Neural cell (in vitro differentiated cells): ENCODE data around the gene PDCD1. TPM values are rescaled to one million over a fixed set of nuclear protein-coding genes. Genes with fewer than 3 reads are reported as not detected.

Source experiments
- H2AFZ ChIP-seq: fragments of 200-600, 300-800 bp; sonication (generic), shearing (Covaris generic); 2 replicates; pipeline ENCODE4 v1.6.0; 2014; ENCODE audit warnings: low read depth, mild to moderate bottlenecking, antibody characterized with exemption, low read length, moderate library complexity
- H3F3A ChIP-seq: fragments of 200-600 bp; shearing (Covaris generic); 2 replicates; pipeline ENCODE4 v1.6.1; 2016; ENCODE audit warnings: mild to moderate bottlenecking, moderate library complexity, mixed read lengths, antibody characterized with exemption, low read length; ENCODE audit not compliant: insufficient read depth, poor library complexity, severe bottlenecking
- H3K27ac ChIP-seq: fragments of 200-600, 300-800 bp; sonication (generic), shearing (Covaris generic); 2 replicates; pipeline ENCODE4 v1.5.1; 2014; ENCODE audit warnings: mild to moderate bottlenecking, low read length, moderate library complexity
- H3K27me3 ChIP-seq: fragments of 300-800, 200-600 bp; sonication (generic), shearing (Covaris generic); 2 replicates; pipeline ENCODE4 v1.6.0; 2014; ENCODE audit warnings: mild to moderate bottlenecking, low read depth, low read length, moderate library complexity; ENCODE audit not compliant: insufficient read depth
- H3K36me3 ChIP-seq: fragments of 300-800, 200-600 bp; sonication (generic), shearing (Covaris generic); 2 replicates; pipeline ENCODE4 v1.5.1; 2014; ENCODE audit warnings: mild to moderate bottlenecking, antibody characterized with exemption, low read length, moderate library complexity; ENCODE audit not compliant: insufficient read depth
- H3K4me2 ChIP-seq: fragments of 300-800, 200-600 bp; sonication (generic), shearing (Covaris generic); 2 replicates; pipeline ENCODE4 v1.6.0; 2014; ENCODE audit warnings: mild to moderate bottlenecking, low read length
- H3K4me3 ChIP-seq: fragments of 300-800, 200-600 bp; sonication (generic), shearing (Covaris generic); 2 replicates; pipeline ENCODE4 v1.5.1; 2014; ENCODE audit warnings: mild to moderate bottlenecking, low read length, moderate library complexity
- H3K79me2 ChIP-seq: fragments of 200-600 bp; shearing (Covaris generic); replicated peaks from 2 replicates; pipeline ENCODE4 v1.6.0; 2014; ENCODE audit warnings: mild to moderate bottlenecking, low read length, moderate library complexity; ENCODE audit not compliant: insufficient read depth
- H3K9ac ChIP-seq: fragments of 300-800, 200-600 bp; sonication (generic), shearing (Covaris generic); 2 replicates; pipeline ENCODE4 v1.6.1; 2016; ENCODE audit warnings: mild to moderate bottlenecking, low read length, mixed read lengths
- H3K9me2 ChIP-seq: fragments of 200-600 bp; shearing (Covaris generic); 2 replicates; pipeline ENCODE4 v1.6.1; 2016; ENCODE audit warnings: mild to moderate bottlenecking, low read length, mixed read lengths; ENCODE audit not compliant: insufficient read depth
- H3K9me3 ChIP-seq: fragments of 200-600, 300-800 bp; sonication (generic), shearing (Covaris generic); 2 replicates; pipeline ENCODE4 v1.6.1; 2016; ENCODE audit warnings: mild to moderate bottlenecking, mixed run types, low read length, moderate library complexity, mixed read lengths
- H4K20me1 ChIP-seq: fragments of 200-600 bp; shearing (Covaris generic); 2 replicates; pipeline ENCODE4 v1.6.1; 2016; ENCODE audit warnings: mild to moderate bottlenecking, mixed run types; ENCODE audit not compliant: insufficient read depth
- EP300 ChIP-seq: fragments of 450-650 bp; conservative IDR thresholded peaks from 2 replicates; pipeline ENCODE4 v1.6.1; 2014; ENCODE audit warnings: antibody characterized with exemption, mild to moderate bottlenecking, moderate library complexity; ENCODE audit not compliant: poor library complexity, severe bottlenecking
- EZH2 ChIP-seq: fragments of 200-600, 300-800 bp; shearing (Covaris generic), sonication (generic); IDR thresholded peaks from 2 replicates; pipeline ENCODE4 v1.6.1; 2014; ENCODE audit warnings: antibody characterized with exemption, low read length, borderline replicate concordance, mild to moderate bottlenecking; ENCODE audit not compliant: insufficient read depth, poor library complexity, severe bottlenecking
- MXI1 ChIP-seq: fragments of 450-650 bp; conservative IDR thresholded peaks from 2 replicates; pipeline ENCODE4 v1.6.1; 2014; ENCODE audit warnings: antibody characterized with exemption, mild to moderate bottlenecking; ENCODE audit not compliant: poor library complexity, severe bottlenecking
- POLR2AphosphoS5 ChIP-seq: IDR thresholded peaks from 2 replicates; pipeline ENCODE4 v1.6.1; 2012
- RAD21 ChIP-seq: fragments of 450-650 bp; conservative IDR thresholded peaks from 2 replicates; pipeline ENCODE4 v1.6.1; 2014; ENCODE audit warnings: antibody characterized with exemption, mild to moderate bottlenecking, moderate library complexity
- SMC3 ChIP-seq: fragments of 450-650 bp; conservative IDR thresholded peaks from 2 replicates; pipeline ENCODE4 v1.6.1; 2014; ENCODE audit warnings: antibody characterized with exemption, mild to moderate bottlenecking, moderate library complexity; ENCODE audit not compliant: poor library complexity
- TAF1 ChIP-seq: IDR thresholded peaks from 2 replicates; pipeline ENCODE4 v1.6.1; 2012; ENCODE audit warnings: low read depth
- polyA plus RNA-seq: library from polyadenylated mRNA; depleted of rRNA; stranded (reverse); fragments of >200 nt; gene quantifications from 2 replicates; pipeline ENCODE4 v1.2.3, GENCODE V29; 2014
- TF ChIP-seq, protein P1 (sequence below): IDR thresholded peaks from 2 replicates; pipeline ENCODE4 v1.6.1; 2012; ENCODE audit warnings: borderline replicate concordance
- TF ChIP-seq, protein P2 (sequence below): fragments of 450-650 bp; IDR thresholded peaks from 2 replicates; pipeline ENCODE4 v1.5.1; 2014; ENCODE audit warnings: antibody characterized with exemption, mild to moderate bottlenecking, moderate library complexity; ENCODE audit not compliant: poor library complexity, severe bottlenecking

PDCD1 gene
- polyA plus RNA-seq, 1 donor from 2014 or later: not detected

DNA sequence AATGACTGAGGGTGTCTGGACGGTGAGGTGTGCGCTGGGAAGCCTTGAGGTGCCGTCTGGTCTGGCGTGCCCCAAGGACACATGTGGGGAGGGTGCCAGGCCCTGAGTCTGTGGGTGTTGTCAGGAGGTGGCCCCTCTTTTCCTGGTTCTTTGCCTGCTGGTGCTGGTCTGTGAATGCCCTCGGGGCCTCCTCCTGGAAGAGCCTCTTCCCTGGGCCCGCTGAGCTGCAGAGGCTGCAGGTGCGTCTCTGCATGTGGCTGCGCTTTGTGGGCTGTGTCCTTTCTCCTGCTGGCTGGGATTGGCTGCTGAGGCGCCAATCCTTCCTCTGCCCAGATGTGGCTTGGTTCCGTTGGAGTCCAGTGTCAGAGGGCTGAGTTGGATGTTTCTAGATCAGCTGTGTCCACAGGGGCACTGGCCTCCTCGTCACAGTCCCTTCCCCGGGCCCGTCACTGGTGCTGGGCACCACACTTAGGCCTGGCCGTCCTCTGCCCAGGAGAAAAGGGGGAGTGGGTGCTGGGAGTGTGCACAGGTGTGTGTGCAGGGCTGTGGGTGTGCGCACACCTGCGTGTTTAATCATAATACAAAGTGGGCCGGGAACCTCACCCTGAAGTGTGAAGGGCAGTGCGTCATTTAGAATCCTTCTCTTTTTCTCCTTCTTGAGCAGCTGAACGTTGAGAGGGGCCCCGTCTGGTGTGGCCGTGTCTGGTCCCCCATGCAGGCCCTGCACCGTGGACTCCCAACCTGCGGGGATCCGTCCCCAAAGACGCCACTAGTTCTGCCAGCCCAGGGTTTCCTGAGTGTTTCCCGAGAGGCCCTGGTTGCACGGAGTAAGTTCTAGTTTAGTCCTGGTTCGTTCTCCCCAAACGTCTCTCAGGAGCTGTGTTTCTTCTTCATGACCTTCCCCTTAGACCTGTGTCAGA, 46.4 kb upstream of the PDCD1 start:
- no peak overlapping the region for H3K9ac ChIP-seq
- H3K27me3 ChIP-seq: no peaks in the 10 kb centered on the region
- no peak for TF ChIP-seq RAD21
- TF ChIP-seq, protein P1, sequence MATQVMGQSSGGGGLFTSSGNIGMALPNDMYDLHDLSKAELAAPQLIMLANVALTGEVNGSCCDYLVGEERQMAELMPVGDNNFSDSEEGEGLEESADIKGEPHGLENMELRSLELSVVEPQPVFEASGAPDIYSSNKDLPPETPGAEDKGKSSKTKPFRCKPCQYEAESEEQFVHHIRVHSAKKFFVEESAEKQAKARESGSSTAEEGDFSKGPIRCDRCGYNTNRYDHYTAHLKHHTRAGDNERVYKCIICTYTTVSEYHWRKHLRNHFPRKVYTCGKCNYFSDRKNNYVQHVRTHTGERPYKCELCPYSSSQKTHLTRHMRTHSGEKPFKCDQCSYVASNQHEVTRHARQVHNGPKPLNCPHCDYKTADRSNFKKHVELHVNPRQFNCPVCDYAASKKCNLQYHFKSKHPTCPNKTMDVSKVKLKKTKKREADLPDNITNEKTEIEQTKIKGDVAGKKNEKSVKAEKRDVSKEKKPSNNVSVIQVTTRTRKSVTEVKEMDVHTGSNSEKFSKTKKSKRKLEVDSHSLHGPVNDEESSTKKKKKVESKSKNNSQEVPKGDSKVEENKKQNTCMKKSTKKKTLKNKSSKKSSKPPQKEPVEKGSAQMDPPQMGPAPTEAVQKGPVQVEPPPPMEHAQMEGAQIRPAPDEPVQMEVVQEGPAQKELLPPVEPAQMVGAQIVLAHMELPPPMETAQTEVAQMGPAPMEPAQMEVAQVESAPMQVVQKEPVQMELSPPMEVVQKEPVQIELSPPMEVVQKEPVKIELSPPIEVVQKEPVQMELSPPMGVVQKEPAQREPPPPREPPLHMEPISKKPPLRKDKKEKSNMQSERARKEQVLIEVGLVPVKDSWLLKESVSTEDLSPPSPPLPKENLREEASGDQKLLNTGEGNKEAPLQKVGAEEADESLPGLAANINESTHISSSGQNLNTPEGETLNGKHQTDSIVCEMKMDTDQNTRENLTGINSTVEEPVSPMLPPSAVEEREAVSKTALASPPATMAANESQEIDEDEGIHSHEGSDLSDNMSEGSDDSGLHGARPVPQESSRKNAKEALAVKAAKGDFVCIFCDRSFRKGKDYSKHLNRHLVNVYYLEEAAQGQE: no peak
- TF ChIP-seq MXI1: no peak
- no peak for TF ChIP-seq EZH2
- TF ChIP-seq, protein P2, sequence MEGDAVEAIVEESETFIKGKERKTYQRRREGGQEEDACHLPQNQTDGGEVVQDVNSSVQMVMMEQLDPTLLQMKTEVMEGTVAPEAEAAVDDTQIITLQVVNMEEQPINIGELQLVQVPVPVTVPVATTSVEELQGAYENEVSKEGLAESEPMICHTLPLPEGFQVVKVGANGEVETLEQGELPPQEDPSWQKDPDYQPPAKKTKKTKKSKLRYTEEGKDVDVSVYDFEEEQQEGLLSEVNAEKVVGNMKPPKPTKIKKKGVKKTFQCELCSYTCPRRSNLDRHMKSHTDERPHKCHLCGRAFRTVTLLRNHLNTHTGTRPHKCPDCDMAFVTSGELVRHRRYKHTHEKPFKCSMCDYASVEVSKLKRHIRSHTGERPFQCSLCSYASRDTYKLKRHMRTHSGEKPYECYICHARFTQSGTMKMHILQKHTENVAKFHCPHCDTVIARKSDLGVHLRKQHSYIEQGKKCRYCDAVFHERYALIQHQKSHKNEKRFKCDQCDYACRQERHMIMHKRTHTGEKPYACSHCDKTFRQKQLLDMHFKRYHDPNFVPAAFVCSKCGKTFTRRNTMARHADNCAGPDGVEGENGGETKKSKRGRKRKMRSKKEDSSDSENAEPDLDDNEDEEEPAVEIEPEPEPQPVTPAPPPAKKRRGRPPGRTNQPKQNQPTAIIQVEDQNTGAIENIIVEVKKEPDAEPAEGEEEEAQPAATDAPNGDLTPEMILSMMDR: no peak
- TF ChIP-seq EP300: no peak
- no peak for TF ChIP-seq SMC3
- TF ChIP-seq TAF1: no peak
- TF ChIP-seq POLR2AphosphoS5: no peak
- H3K27ac ChIP-seq: no peak overlapping the region
- H3K4me2 ChIP-seq: no peak overlapping the region
- no peak overlapping the region for H2AFZ ChIP-seq
- H4K20me1 ChIP-seq: no peaks in the 10 kb centered on the region
- no peaks in the 10 kb centered on the region for H3K9me3 ChIP-seq
- no peak overlapping the region for H3K4me3 ChIP-seq
- H3K9me2 ChIP-seq: no peaks in the 10 kb centered on the region
- H3K79me2 ChIP-seq: no peaks in the 10 kb centered on the region
- no peaks in the 10 kb centered on the region for H3K36me3 ChIP-seq
- no peaks in the 10 kb centered on the region for H3F3A ChIP-seq

DNA sequence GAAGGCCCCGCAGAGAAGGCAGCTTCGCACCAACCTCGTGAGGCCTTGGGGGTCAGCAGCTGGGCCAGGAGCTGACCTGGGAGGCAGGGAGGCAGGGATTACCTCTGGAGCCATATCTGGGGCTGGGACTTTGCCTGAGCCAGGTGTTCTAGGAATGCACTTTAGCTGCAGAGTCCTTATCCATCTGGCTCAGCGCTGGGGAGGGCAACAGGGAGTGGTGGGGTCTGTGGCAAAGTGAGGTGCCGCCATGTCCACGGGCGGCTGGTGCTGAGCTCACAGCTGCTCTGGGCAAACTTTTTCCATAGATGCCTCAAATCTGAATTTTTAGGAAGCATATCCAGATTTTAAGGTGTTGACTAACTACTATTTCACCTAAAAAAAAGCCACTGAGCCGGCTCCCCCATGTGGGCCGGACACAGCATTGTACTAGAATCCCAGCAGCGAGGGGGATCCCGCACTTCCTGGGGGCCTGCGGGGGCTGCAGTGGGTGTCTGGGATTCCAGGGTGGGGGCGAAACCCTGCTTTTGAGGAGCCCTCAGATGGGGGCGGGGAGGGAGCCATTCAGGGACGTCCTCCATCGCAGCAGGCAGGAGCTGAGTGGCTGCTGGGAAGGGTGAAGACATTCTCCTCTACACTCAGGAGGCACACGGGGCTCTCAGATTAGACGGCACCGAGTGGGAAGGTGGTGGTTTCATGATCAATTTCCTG, 45.5 kb upstream of the PDCD1 start:
- Histone ChIP-seq H2AFZ (no peak overlapping the region), H3K4me2 (no peak overlapping the region), H3K9me2 (no peaks in the 10 kb centered on the region), H3K36me3 (no peaks in the 10 kb centered on the region), H3K79me2 (no peaks in the 10 kb centered on the region), H3K9ac (no peak overlapping the region), H3K9me3 (no peaks in the 10 kb centered on the region), H3K27me3 (no peaks in the 10 kb centered on the region), H3K4me3 (no peak overlapping the region), H3F3A (no peaks in the 10 kb centered on the region), H4K20me1 (no peaks in the 10 kb centered on the region), H3K27ac (no peak overlapping the region)
- TF ChIP-seq POLR2AphosphoS5 (no peak), TAF1 (no peak), EZH2 (no peak), MXI1 (no peak), EP300 (no peak), SMC3 (no peak), RAD21 (no peak)
- TF ChIP-seq, protein P1: no peak
- TF ChIP-seq, protein P2: no peak
